ENCODE measurements around the gene BCAP31.
"Not testable (repeated sequence)": the region's sequence is repeated elsewhere in the genome, so short reads cannot be mapped to it uniquely, and the experiment has no call there.

GRCh38 chrX:153683486-153683885 is 40.7 kb downstream of the BCAP31 start:
- TF ChIP-seq, protein P1, sequence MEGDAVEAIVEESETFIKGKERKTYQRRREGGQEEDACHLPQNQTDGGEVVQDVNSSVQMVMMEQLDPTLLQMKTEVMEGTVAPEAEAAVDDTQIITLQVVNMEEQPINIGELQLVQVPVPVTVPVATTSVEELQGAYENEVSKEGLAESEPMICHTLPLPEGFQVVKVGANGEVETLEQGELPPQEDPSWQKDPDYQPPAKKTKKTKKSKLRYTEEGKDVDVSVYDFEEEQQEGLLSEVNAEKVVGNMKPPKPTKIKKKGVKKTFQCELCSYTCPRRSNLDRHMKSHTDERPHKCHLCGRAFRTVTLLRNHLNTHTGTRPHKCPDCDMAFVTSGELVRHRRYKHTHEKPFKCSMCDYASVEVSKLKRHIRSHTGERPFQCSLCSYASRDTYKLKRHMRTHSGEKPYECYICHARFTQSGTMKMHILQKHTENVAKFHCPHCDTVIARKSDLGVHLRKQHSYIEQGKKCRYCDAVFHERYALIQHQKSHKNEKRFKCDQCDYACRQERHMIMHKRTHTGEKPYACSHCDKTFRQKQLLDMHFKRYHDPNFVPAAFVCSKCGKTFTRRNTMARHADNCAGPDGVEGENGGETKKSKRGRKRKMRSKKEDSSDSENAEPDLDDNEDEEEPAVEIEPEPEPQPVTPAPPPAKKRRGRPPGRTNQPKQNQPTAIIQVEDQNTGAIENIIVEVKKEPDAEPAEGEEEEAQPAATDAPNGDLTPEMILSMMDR (IDR thresholded peaks at IDR 0.05): not testable (repeated sequence)
- not testable (repeated sequence) for TF ChIP-seq POLR2A (IDR thresholded peaks at IDR 0.05; ENCODE audit: low read depth); EP300 (IDR thresholded peaks at IDR 0.05)

All from esophagus muscularis mucosa (tissue), 4 donors.